B cell (primary cell): ENCODE results near the gene PWWP2B. TPM values are rescaled to one million over a fixed set of nuclear protein-coding genes. Genes with fewer than 3 reads are reported as not detected.
A peak's percentile ranks its signal among the peaks of the same experiment; 100 is the strongest.

Experiments used
- ATAC-seq: fragments of 200-7000 bp; cut with Tn5 transposase; one replicate; pipeline ENCODE4 v1.10.0; 2021; ENCODE audit warnings: low read depth, mild to moderate bottlenecking, moderate number of reproducible peaks, moderate library complexity
- CTCF ChIA-PET: fragments of 350-600 bp; sonication (Branson Sonifier 250); formaldehyde crosslinking; loops from one replicate; lab custom pipeline; 2021; ENCODE audit warnings: antibody characterized with exemption, inconsistent platforms; lab: Charles Lee
- POLR2A ChIA-PET: fragments of 350-600 bp; sonication (Branson Sonifier 250); formaldehyde crosslinking; loops from one replicate; lab custom pipeline; 2021; ENCODE audit warnings: antibody characterized with exemption; lab: Charles Lee
- DNase-seq: peaks from one replicate; pipeline ENCODE4 v3.0.0; 2013
- H2AFZ ChIP-seq: 2 replicates; pipeline ENCODE4 v1.6.1; 2012; ENCODE audit warnings: mild to moderate bottlenecking, low read depth, low read length; ENCODE audit not compliant: insufficient read depth, poor library complexity, severe bottlenecking
- H3K27ac ChIP-seq, 2 donors: 1 replicate in 1 of 2; 2 replicates in 1 of 2; pipeline ENCODE4 v1.5.1; 2012 to 2013; ENCODE audit warnings: low read length in 2 of 2, mild to moderate bottlenecking in 2 of 2, moderate library complexity in 1 of 2
- H3K27me3 ChIP-seq, 4 experiments: fragments of 200-600 bp in 1 of 4; sonication (generic) in 1 of 4; replicated peaks in 1 of 4; 1 replicate in 2 of 4; 2 replicates in 2 of 4; pipeline versions ENCODE4 v1.6.1 to v1.7.0; 2013 to 2016; ENCODE audit warnings: low read length in 3 of 4, mild to moderate bottlenecking in 2 of 4, mixed read lengths in 1 of 4, moderate library complexity in 1 of 4; ENCODE audit not compliant: insufficient read depth in 4 of 4, control insufficient read depth in 3 of 4; ENCODE audit errors: control extremely low read depth in 1 of 4
- H3K36me3 ChIP-seq, 2 experiments: replicated peaks in 1 of 2; 1 replicate in 1 of 2; 2 replicates in 1 of 2; pipeline versions ENCODE4 v1.6.1 to v1.7.1; 2013; ENCODE audit warnings: low read length in 1 of 2; ENCODE audit not compliant: insufficient read depth in 2 of 2, control insufficient read depth in 1 of 2; ENCODE audit errors: control extremely low read depth in 1 of 2, extremely low read depth in 1 of 2
- H3K4me1 ChIP-seq, 2 donors: fragments of 200-600 bp in 1 of 2; sonication (generic) in 1 of 2; 1 replicate in 1 of 2; 2 replicates in 1 of 2; pipeline versions ENCODE4 v1.5.1 to v1.6.1; 2013 to 2017; ENCODE audit warnings: low read length in 2 of 2; ENCODE audit not compliant: control insufficient read depth in 2 of 2, insufficient read depth in 2 of 2
- H3K4me2 ChIP-seq: replicated peaks from 2 replicates; pipeline ENCODE3; 2012; ENCODE audit warnings: mild to moderate bottlenecking, low read depth, low read length; ENCODE audit not compliant: poor library complexity, severe bottlenecking
- H3K4me3 ChIP-seq, 5 experiments: fragments of 200-600 bp in 1 of 5; sonication (generic) in 1 of 5; 1 replicate in 3 of 5; 2 replicates in 2 of 5; pipeline versions ENCODE4 v1.5.1 to v1.7.0; 2011 to 2016; ENCODE audit warnings: low read length in 4 of 5, mild to moderate bottlenecking in 4 of 5, low read depth in 2 of 5, control low read depth in 1 of 5, moderate library complexity in 1 of 5; ENCODE audit not compliant: insufficient read depth in 1 of 5; ENCODE audit errors: control extremely low read depth in 1 of 5, extremely low read depth in 1 of 5
- H3K79me2 ChIP-seq: fragments of 200-600 bp; sonication (generic); one replicate; pipeline ENCODE4 v1.6.0; 2016; ENCODE audit warnings: low read length; ENCODE audit not compliant: control insufficient read depth, insufficient read depth
- H3K9ac ChIP-seq: fragments of 200-600 bp; sonication (generic); 2 replicates; pipeline ENCODE4 v1.6.1; 2017; ENCODE audit warnings: mild to moderate bottlenecking, low read length, moderate library complexity
- H3K9me3 ChIP-seq, 3 donors: one replicate each; pipeline versions ENCODE4 v1.6.1 to v1.7.1; 2013; ENCODE audit warnings: low read length in 2 of 3; ENCODE audit not compliant: control insufficient read depth in 2 of 3, insufficient read depth in 1 of 3; ENCODE audit errors: control extremely low read depth in 1 of 3
- H4K20me1 ChIP-seq: 2 replicates; pipeline ENCODE4 v1.6.0; 2012; ENCODE audit warnings: mild to moderate bottlenecking, low read length; ENCODE audit not compliant: insufficient read depth, control insufficient read depth, poor library complexity, severe bottlenecking
- H3K27ac Mint-ChIP-seq: one replicate; pipeline ENCODE4 v1.8.0; 2021; ENCODE audit warnings: mixed read lengths
- H3K27me3 Mint-ChIP-seq: one replicate; pipeline ENCODE4 v1.8.0; 2021; ENCODE audit warnings: mixed read lengths
- H3K4me1 Mint-ChIP-seq: one replicate; pipeline ENCODE4 v1.8.0; 2021; ENCODE audit warnings: mixed read lengths
- H3K4me3 Mint-ChIP-seq: one replicate; pipeline ENCODE4 v1.8.0; 2021; ENCODE audit warnings: mixed read lengths
- H3K9me3 Mint-ChIP-seq: one replicate; pipeline ENCODE4 v1.8.0; 2022; ENCODE audit warnings: mixed read lengths; ENCODE audit not compliant: insufficient read depth
- EZH2 ChIP-seq: IDR thresholded peaks from 2 replicates; pipeline ENCODE4 v1.6.1; 2012; ENCODE audit warnings: borderline replicate concordance, low read depth, mild to moderate bottlenecking, moderate library complexity, low read length; ENCODE audit not compliant: insufficient read depth, poor library complexity, severe bottlenecking
- WGBS: methylation state at CpG from one replicate; pipeline ENCODE4 v1.1.5; 2013; ENCODE audit warnings: missing lambda C conversion rate; ENCODE audit not compliant: insufficient coverage; 5-methylcytosine and 5-hydroxymethylcytosine counted together
- intact Hi-C: fragments of 100-400 bp; cut with micrococcal nuclease; formaldehyde crosslinking; loops from one replicate; pipeline ENCODE4 v1.10.0; 2022
- polyA plus RNA-seq: library from polyadenylated mRNA; depleted of rRNA; stranded (reverse); fragments of >200 nt; gene quantifications from 2 replicates; pipeline ENCODE4 v1.2.3, GENCODE V29; 2012
- total RNA-seq, 2 donors: library from RNA; stranded (reverse); fragments of 120-200 nt in 1 of 2; gene quantifications; 1 replicate in 1 of 2; 2 replicates in 1 of 2; pipeline versions ENCODE4 v1.2.3 to v1.2.4, GENCODE V29; 2013 to 2022

Gene PWWP2B
- total and polyA plus RNA-seq, 2 donors (not counting 1 experiment from before 2014, with no cell fraction given), result 13.6 to 34.4 TPM

- ATAC-seq, result no peak
- H2AFZ ChIP-seq, result no peak overlapping the region
- Mint-ChIP-seq H3K9me3 (peaks cover 6% of the 10 kb centered on the region), H3K4me3 (no peak overlapping the region), H3K4me1 (peaks cover 31% of the 10 kb centered on the region), H3K27me3 (no peaks in the 10 kb centered on the region), H3K27ac (peak overlapping the region; percentile 78)
- DNase-seq, result no peak
- 94% methylated on average over 10 of the region's 12 CpGs for WGBS
- ChIA-PET CTCF (interaction anchor here (1.3 to 3.4 kb wide), 3 partner anchors 49 to 62 kb away, joined by 3 to 15 read pairs (median 8); no protein-coding TSS in a partner anchor), POLR2A (interaction anchor here (1.0 to 1.6 kb wide), 2 partner anchors 19 to 29 kb away, joined by 3 to 6 read pairs; no protein-coding TSS in a partner anchor)
- peaks cover 6% of the 10 kb centered on the region for H4K20me1 ChIP-seq
- no peak overlapping the region for H3K4me3 ChIP-seq
- no peaks in the 10 kb centered on the region for H3K27me3 ChIP-seq
- TF ChIP-seq EZH2, result no peak
- H3K36me3 ChIP-seq, result no peaks in the 10 kb centered on the region
- H3K9ac ChIP-seq, result no peak overlapping the region
- peak overlapping the region; percentile 6 to 28 for H3K27ac ChIP-seq
- H3K4me1 ChIP-seq, result peaks cover 30 to 45% of the 10 kb centered on the region in 2 donors
- no peak overlapping the region for H3K4me2 ChIP-seq
- peaks cover 11% of the 10 kb centered on the region for H3K79me2 ChIP-seq
- H3K9me3 ChIP-seq, result no peaks in the 10 kb centered on the region
- intact Hi-C loops, result no loop called here
These were observed 3.9 kb upstream of the PWWP2B start for GRCh38 chr10:132392811-132393694.

DNA sequence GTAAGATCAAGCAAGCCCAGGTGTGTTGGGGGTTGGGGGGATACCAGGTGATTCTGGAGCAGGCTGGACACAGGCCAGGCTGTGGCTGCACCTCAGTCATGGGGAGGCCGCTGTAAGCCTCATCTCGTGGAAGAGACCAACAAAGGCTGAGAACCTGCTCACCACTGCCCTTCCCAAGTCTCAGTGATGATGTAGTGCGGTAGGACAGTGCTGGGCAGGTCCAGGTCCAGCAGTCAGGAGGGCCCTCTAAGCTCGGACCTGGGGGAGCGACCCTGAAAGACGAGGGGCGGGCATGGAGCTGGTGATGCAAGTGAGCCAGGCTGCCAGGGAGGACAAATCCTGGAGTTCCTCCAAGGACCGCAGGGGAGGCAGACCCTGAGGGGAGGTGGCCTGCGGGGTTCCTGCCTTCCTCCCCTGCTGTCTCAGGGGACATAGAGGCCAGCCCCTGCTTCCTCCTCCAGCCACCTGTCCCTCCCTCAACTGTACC is 3.3 kb upstream of the PWWP2B start:
- Mint-ChIP-seq H3K27me3 (no peaks in the 10 kb centered on the region), H3K4me3 (no peak overlapping the region), H3K4me1 (peaks cover 34% of the 10 kb centered on the region), H3K9me3 (peaks cover 6% of the 10 kb centered on the region), H3K27ac (peak overlapping the region; percentile 81)
- Histone ChIP-seq H3K27ac (peak overlapping the region in 1 of 2 donors; percentile 89), H3K4me2 (peak overlapping the region; percentile 96), H3K27me3 (no peaks in the 10 kb centered on the region), H3K36me3 (no peaks in the 10 kb centered on the region), H3K4me3 (no peak overlapping the region), H2AFZ (no peak overlapping the region), H3K9ac (no peak overlapping the region), H3K9me3 (no peaks in the 10 kb centered on the region), H4K20me1 (peaks cover 6% of the 10 kb centered on the region), H3K4me1 (peaks cover 37 to 52% of the 10 kb centered on the region in 2 donors), H3K79me2 (peaks cover 15% of the 10 kb centered on the region)
- ChIA-PET POLR2A (interaction anchor here (1.0 to 1.6 kb wide), 2 partner anchors 18 to 28 kb away, joined by 3 to 6 read pairs; no protein-coding TSS in a partner anchor), CTCF (interaction anchor here (1.3 to 3.4 kb wide), 3 partner anchors 48 to 61 kb away, joined by 3 to 15 read pairs (median 8); no protein-coding TSS in a partner anchor)
- intact Hi-C loops, result no loop called here
- 80% methylated on average over 9 of the region's 9 CpGs for whole genome bisulfite sequencing
- DNase-seq (no peak), ATAC-seq (no peak)
- no peak for TF ChIP-seq EZH2
